GM18861 (cell line): ENCODE data around the gene RPL19.

Experiments
- ATAC-seq: cut with Tn5 transposase; IDR thresholded peaks from one replicate; pipeline ENCODE4 v1.9.1; 2021; ENCODE audit not compliant: unreplicated experiment

The RPL19 gene

DNA sequence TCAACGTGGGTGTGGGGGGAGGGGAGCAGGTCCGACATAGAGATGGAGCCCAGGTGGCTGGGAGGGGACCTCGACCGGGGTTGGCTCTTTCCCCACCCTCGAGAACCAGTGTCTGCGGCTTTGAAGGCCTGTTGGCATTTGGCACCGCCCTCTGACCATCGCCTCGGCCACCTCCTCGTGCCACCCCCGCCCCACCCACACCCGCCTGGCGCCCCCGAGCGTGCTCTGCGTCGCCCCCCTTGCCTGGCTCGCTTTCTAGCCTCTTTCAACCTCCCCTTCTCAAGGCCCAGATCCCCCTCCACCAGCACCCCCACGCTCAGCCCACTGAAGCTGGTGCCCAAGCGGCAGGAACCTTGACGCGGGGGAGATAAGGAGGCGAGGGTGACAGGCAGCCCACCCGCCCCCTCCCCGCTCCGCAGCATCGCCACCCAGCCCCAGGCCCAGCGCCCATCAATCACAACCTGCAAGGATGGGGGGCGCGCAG is 3.2 kb upstream of the RPL19 start:
- ATAC-seq = no peak

DNA sequence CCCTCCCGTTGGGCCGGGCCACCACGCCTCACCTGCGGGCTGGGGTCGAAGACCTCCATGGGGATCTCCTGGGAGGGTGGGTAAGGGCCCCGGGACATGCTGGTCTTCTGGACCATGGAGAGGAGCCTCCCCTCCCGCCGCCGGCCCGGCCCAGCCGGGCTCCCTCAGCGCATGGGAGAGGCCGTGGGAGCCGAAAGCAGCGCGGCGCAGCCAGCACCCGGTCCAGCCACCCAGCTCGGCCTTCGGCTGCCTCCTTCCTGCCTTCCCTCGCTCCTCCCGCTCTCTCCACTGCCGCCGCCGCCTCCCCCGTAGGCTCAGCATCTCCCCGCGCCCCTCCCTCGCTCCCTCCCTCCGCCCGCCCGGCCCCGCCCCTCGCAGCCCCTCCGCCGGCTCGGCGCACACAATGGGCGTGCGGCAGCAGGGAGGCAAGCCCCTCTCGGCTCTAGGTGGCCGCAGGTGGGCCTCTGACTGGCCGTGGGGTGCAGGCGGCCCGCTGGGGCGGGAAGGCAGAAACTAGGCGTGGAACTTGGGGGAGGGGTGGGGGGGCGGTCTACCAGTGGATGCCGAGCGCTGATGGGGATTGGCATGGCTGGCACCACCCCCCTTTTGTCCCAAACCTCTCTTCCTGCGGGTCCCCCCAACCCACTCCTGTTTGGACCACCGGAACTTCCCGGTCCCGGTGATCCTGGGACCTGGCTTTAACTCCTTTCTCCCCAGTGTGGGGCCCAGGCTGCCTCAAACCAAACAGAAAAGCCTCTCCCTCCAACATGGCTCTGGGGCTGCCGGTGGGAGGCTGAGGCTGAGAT is 2.5 kb upstream of the RPL19 start, which contains the start of gene CACNB1:
Gene CACNB1 (minus strand): TSS at position 290 of the 806 bp plus-strand sequence. CDS start 174 bp downstream, at position 116.
- ATAC-seq = no peak

DNA sequence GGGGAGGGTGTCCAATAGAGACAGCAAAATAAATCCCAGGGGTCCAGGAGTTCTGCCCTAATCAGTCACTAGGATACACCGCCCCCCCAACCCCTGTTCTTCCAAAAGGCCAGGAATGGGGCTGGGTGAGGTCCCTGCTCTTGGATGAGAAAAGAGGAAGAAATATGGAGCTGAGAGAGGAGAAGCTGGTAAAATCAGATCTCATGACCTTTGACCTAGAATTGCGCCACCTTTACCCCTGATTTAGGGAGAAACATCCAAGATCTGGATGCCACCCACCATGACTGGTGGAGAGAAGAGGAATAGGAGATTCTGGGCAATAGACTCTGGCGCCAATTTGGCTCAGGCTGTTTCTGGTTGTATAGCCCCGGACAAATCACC is 1.9 kb upstream of the RPL19 start:
- ATAC-seq = no peak

DNA sequence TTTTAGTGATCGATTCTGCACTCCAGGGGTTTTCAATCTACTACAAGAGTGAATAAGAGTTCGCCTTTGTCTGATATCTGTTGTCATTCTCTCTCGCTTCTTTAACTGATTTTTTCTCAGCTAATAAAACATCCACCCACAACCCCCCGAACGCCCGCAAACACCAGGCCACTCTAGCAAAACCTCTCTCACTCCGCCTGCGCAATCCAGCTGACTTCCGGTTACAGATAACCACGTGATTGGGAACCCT is 338 bp upstream of the RPL19 start:
- no peak for ATAC-seq

DNA sequence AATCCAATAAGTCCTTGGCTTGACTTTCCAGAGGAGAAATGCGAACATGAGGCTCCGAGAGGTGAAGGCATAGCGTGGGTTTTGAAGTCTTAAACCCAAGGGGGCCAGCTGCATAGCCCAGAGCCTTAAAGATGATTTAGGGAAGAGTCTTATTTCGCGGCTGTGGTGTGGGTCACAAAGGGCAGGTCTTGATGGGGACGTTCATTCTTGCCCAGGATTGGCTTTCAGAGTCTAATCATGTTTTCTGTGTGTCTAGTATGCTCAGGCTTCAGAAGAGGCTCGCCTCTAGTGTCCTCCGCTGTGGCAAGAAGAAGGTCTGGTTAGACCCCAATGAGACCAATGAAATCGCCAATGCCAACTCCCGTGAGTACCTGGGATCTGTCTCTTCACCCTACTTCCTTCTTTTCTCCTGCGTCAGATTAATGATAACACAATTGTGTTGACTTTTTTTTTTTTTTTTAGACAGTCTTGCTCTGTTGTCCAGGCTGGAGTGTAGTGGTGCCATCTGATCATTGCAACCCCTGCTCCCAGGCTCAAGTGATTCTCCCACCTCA is 951 bp downstream of the RPL19 start:
- no peak for ATAC-seq

DNA sequence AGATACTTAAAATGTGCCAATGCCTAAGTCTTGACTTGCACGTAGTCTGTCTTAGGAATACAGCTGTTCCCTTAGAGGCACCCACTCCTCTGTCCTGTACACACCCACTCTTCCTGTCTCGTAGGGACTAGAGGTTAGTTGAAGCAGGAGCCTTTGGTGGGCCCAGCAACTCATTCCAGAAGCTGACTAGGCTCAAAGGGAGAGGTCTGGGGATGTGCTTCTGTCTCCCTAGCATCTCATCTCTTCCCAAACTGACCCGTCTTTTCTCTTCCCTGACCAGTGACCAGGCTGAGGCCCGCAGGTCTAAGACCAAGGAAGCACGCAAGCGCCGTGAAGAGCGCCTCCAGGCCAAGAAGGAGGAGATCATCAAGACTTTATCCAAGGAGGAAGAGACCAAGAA is 4.2 kb downstream of the RPL19 start:
- ATAC-seq = no peak

DNA sequence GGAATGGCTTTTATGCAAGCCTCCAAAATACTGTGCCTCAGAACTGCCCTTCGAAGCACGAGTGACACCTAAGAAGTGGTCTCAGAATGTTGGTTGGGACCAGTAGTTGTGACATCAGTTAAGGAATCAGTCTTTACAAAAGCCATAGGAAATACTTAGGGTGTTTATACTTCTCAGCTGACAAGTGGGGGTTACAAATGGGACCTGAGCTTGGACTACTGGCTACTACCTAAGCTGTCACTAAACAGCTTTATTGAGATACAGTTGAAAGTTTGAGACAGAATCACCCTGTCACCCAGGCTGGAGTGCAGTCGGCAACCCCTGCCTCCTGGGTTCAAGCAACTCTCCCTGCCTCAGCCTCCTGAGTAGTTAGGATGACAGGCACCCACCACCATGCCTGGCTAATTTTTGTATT is 5.0 kb downstream of the RPL19 start:
- ATAC-seq = no peak

DNA sequence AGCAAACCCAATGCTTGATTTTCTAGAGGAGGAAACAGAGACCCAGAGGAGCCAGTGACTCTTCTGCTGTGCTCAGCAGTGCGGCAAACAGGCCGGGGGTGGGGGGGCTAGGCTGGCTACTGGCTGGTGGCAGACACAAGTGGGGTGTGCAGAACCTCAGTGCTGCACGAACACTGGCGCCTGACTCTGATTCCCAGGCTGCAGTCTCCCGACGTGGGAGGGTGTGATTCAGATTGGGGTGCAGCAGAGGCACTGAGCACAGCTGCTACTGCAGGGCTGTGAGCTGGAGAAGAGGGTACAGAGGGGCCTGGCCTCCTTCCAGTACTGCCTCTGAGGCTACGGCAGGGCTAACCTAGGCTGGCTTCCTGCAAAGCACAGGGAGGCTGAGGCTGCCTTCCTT is 8.1 kb downstream of the RPL19 start:
- no peak for ATAC-seq

DNA sequence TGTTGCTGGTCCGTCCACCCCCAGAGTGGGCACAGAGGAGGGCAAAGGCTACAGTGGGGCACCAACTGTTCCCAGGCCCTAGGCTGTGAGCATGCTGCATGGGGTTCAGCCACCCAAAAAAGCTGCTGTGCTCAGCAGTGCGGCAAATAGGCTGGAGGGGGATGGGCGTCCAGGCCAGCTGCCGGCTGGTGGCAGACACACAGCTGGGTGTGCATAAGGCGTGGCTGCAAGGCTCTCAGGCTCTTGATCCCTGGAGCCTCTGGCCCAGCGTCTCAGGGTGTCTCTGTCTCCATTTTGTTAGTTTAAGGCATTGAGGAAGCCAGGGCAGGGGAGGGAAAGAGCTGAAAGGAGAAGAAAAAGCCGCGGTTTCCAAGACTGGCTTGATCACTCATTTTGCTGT is 8.8 kb downstream of the RPL19 start:
- ATAC-seq = peak; percentile 54

DNA sequence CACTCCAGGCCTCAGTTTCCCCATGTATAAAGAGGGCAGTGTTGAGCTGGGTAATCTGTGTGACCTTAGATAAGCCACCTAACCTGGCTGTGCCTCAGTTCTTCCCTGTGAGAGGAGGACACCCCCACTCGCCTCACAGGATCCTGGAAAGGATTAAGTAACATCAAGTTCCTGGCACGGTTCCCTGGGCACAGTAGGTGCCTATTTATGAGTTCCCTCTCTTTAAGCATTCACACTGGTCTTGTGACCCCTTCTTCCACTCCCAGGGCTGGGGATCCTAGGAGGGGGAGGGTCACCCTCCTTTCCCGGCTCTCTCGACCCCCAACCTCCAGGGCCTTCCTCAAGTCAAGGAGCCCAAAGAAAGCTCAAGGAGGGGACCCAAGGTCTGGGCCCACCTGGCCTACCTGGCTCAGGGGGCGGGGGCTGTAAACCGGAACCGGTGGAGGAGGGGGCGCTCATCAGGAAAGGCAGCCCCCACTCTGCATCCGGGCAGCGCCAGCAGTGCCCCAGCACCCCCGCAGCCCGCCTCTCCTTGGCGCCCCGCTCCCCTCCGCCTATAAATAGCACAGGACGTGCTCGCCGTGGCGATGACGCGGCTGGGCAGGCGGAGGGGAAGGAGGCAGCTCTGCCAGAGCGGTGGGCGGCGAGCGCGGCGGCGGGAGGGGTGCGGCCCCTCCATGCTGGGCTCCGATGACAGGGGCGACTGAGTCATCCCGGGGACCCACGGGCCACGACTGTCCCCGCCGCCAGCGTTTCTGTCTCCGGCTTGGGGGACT is 9.4 kb downstream of the RPL19 start:
- ATAC-seq = no peak

DNA sequence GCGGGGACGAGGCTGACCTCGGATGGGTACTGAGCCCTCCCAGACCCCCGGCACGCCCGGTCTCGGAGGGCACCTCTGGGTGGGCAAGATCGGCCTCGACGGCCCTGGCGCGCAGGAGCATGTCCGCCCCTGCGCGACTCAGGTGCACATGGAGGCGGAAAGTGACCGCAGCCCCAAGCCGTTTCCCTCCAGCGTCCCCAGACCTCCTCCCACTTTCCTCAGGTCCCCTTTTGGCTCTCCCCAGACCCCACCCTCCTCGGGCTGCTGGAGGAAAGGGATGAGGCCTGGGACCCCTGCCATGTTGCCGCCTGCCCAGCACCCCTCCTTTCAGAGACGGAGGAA is 10.0 kb downstream of the RPL19 start:
- no peak for ATAC-seq

DNA sequence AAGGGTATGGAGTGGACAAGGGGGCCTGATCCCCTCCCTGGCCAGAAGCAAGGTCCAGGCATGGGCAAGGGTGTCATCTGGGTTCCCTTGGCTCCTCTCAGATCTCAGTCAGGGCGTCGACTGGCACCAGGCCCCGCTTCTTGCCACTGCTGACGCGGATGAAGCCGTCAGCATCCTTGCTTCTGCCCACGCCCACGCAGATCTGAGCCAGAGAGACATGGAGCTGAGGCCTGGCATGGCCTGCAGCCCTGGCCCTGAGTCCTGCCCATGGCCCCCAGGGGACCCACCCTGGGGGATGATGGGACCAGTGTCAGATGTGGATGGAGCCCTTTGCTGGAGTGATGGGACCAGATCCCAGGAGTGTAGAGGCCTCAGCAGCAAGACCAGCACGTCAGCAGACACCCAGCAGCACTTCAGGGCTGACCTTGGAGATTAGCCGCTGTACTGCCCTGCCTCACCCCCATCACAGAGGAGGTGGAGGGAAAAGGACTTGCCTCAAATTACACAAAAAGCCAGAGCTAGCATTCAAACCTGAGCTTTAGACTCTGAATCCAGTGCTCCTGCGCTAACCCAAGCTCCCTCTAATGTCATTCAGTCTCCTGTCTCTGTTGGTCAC is 12.2 kb downstream of the RPL19 start:
- ATAC-seq = no peak

DNA sequence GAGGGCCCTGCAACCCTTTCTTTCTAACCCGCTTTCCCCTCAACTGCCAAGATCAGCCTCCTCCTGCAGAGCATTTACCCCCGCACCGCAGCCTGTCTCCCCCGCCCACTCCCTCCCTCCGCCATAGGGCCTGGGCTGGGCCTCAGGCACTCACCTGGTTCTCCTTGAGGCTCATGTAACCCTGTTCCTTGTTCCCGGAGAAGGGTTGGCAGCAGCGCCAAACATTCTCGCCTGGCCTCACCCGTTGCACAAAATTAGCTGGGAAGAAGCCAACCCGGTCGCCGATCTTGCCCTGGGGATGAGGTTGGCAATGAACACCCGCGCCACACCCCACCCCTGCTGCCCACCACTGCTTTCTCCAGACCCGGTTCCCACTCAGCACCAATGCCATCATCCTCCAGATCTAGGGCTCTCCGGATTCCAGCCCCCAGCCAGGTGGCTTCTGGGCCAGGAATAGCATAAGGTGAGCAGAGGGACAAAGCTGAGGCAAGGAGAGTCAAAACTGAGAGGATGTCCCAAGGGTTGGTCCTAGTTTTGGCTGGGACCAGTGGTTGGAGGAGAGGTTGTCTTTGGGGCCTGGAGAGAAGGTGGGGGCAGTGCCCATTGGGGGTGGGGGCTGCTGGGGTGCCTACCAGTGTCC is 12.9 kb downstream of the RPL19 start:
- no peak for ATAC-seq

DNA sequence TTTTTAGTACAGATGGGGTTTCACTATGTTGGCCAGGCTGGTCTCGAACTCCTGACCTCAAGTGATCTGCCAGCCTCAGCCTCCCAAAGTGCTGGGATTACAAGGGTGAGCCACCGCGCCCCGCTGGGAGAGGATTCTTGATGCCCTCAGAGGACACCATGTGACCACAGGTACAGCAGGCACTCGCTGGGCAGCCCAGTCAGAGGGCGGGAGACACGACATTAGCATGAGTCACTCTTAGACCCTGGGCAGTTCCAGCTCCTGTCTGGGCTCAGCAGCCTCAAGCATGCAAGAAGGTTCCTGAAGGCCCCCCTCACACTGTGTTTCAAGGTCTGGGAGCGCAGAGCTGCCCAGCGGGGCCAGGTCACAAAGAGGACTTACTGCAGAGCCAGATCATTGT is 13.8 kb downstream of the RPL19 start:
- ATAC-seq = no peak

DNA sequence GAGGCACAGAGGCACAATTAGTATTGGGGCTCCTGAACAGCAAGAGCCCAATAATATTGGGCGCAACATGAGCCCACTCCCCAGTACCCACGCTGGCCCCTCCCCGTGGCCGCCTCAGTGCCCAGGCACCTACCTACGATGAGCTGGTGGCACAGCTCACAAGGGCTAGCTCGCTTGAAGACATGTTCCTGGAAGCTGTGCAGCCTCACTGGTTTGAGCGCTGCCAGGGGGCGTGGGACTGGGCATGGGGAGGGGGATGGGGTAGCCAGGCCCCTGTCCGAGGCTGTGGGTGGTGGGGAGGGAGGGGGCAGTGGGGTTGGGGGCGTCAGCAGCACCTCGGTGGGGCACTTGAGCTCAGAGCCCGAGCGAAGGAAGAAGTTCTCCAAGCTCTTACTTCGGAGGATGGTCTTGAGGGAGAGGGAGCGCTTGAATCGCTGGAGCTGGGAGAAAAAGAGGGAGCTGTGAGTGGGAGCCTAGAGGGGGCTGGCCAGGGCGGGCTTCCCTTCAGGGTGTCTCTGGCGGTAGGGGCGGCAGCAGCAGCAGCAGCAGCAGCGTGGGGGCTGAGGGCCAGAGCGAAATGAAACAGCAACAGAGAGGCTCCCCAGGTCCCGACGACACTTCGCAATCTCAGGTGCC is 17.8 kb downstream of the RPL19 start:
- no peak for ATAC-seq

DNA sequence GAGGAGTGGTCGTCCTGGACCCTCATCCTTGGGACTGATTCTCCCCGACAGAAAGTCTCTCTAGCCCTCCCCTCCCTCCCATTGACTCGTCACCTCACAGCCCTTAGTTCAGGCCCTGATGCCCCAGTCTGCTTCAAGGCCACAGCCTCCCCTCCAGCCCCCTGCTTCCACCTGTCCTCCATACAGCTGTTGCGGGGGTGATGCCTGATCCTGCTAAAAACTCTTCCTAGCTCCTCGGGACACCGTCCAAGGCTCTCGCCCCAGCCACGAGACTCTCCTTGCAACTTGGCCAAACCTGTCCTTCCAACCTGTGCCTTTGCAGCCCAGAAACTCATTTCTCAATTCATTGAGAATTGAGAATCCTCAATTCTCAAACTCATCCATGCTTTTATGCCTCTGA is 18.8 kb downstream of the RPL19 start:
- no peak for ATAC-seq

DNA sequence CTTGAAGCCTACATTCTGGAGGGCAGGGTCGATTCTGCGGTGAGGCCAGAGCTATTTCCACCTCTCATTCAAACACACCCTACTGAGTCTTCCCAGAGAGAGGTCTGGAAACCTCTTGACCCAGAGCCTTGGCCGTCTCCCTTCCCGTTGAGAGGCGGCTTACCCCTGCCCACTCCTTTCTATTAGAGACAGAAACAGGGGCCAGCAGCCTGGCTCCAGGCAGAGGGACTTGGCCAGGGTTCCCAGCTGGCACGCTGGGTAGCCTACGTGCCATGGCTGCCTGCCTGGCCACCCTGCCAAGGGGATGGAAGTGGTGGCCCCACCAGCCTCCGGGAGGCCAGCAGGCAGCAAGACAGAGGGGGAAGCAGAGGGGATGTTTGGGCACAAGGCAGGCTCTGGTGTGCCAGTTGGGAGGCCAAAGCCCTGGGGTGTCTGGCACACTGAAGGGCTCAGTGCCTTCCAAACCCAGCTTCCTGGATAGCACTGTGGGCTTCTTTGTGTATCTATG is 19.6 kb downstream of the RPL19 start:
- no peak for ATAC-seq

DNA sequence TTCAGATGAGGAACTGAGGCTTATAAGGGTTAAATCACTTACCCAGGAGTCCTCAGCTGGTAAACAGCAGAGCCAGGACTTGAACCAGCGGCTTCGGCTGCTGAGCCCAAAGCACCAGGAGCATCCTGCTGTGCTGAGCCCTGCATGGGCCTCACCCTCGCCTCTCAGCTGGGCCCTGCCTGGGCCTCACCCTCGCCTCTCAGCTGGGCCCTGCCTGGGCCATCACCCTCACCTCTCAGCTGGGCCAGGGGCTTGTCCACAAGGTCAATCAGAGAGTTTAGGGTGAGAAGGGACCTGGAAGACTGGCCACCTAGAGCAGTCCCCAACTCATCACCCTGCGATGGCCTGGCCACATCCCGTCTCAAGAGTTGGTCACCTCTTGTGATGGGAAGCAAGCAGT is 21.5 kb downstream of the RPL19 start:
- no peak for ATAC-seq

DNA sequence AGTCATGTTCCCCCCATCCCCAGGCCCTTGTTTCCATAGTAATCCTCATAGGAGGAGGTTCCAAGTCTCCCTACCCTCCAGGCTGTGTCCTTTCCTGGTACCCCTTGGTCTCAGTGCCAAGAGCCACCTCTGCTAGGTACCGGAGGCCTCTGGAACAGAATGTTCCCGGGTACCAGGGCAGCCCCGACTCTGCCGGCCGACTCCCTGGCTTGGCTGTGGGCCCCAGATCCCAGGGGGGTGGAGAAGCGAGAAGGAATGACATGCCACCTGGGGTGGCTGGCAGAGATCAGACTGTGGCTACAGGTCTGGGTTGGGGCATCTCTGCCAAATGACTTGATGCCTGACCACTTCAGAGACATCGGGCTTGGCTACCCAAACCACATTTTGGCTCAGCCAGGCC is 22.1 kb downstream of the RPL19 start:
- ATAC-seq = no peak

DNA sequence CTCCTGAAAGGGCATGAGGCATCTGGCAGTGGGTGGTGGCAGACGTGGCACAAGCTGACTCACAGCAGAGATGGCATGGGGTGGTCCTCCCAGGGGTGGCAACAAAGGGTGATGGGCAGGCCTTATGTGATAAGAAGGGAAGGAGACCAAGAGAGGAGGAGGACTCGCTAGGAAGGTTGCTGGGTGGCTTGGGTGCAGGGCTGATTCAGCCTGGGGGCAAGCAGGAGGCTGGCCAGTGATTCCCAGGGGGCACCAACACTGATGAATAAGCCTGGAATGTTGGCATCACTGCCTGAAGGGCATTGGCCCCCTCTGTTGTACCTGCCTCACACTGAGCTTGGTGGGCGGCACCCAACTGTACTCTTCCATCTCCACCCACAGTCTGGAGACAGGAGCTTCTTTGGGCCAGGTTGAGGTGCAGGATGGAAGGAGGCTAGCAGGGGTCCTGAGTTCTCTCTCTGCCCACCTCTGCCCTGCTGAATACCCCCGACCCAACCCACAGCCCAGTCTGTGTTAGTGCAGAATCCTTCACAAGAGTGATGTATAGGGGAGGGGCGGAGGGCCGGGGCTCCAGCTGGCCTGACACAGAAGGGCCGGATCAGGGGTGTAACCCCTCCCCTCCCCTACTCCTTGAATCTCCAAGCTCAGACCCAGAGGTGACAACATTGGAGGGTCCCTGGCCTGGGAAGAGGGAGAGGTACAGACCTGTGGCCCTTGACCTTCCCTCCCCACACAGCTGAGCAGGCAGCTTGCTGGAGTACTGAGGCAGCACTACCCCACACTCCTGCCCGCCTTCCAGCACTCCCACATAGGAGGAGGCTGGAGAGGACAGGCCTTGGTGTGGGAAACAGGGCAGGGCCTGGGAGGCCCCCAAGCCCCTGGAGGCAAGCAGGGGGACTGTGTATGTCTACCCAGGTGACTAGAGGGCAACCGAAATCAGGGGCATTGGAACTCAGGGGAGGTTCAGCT is 23.1 kb downstream of the RPL19 start:
- no peak for ATAC-seq
